D341Med (cell line): ENCODE measurements around the gene RBM24.

Experiments
- DNase-seq: peaks from one replicate; pipeline ENCODE4 v3.0.0; 2012; ENCODE audit warnings: low spot score

RBM24 gene

DNA sequence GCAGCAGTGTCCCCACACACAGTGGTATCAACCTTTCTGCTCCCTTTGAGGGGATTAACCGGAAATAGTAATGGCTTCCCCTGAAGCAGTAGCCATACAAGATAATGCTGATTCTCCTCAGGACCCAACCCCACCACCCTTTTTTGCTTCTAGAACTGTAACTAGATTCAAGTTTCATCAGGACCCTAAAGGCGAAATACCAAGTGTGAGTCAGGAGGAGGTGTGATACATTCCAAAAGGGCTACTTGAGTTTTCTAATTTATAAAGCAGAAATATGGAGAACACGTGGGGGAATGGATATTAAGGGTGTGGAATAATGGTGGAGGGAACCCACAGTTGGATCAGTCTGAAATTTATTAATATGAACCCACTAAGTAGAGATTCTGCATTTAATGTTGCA is 60.7 kb downstream of the RBM24 start:
- DNase-seq = no peak

DNA sequence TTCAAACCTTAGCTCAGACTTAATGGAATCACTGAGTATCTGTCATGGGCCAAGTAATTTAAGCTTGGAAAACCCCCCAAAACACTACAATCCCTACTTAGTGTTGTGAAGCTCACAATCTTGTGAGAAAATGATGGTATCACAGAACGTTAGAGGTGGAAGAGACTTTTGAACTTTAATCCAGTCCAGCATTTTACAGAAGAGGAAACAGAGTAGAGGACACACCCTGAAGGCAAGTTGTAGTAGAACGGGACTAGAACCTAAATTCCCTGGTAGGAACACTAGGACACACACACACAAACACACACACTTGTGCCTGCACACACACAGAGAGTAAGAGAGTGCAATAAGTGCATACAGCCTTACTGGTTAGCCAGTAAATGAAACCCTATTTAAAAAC is 62.1 kb downstream of the RBM24 start:
- no peak for DNase-seq
